ENCODE measurements around the gene MMP24.
A peak's percentile ranks its signal among the peaks of the same experiment; 100 is the strongest.
"Not testable (repeated sequence)": the region's sequence is repeated elsewhere in the genome, so short reads cannot be mapped to it uniquely, and the experiment has no call there.

Gene MMP24

DNA sequence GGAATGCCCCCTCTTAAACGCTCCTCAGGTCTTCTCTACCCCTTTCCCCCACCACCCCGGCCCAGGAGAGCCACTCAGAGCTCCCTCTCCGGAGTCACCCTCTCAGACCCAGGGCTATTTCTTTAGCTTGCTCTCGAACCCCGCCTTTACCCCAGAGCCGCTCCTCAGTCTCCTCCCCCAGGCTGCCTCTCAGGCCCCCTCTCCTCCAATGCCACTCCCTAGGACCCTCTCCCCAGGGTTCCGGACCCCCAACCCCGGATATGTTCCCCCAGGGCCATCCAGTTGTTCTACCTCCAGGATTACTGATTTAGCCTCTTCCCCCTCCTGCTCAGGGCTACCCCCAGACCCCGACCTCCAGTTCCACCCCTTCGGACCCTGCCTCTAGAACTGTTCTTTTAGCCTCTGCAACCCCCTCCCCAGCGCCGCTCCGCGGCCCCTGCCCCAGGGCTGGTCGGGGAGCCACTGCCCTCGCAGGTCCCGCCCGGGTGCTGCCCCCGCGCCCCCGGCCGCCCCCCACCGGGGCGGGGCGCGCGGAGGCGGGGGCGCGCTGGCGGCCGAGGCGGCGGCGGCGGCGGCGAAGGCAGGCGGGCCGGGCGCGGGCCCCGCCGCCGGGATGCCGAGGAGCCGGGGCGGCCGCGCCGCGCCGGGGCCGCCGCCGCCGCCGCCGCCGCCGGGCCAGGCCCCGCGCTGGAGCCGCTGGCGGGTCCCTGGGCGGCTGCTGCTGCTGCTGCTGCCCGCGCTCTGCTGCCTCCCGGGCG is at the start of gene MMP24:
MMP24 (plus strand) TSS at position 565 of the 758 bp plus-strand sequence; CDS start at position 614, 49 bp downstream.
- DNase-seq (ENCODE audit: low spot score), result peak; percentile 28

DNA sequence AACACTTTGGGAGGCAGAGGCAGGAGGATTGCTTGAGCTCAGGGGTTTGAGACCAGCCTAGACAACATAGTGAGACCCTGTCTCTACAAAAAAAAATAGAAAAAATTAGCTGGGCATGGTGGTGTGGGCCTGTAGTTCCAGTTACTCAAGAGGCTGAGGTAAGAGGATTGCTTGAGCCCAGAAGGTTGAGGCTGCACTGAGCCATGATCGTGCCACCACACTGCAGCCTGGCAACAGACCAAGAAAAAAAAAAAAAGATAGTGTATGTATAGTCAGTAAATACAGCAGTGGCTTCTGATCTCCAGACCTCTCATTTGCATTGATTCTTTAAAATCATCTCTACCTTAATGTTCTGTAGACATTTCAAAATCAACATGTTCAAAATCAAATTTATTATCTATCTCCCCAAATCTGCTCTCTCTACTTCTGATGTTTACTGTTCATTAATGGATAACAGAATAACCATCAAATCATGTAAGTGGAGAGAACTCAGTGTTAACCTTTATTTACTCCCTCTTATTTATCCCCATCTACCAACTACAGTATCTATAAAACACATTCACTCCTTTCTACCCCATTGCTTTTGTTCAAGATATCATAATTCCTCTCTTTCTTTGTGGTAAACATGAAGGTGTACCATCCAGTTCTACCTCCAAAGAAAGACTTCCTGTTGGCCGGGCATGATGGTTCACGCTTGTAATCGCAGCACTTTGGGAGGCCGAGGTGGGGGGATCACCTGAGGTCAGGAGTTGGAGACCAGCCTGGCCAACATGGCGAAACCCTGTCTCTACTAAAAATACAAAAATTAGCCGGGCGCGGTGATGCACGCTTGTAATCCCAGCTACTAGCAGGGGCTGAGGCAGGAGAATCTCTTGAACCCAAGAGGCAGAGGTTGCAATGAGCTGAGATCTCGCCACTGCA is 46.9 kb upstream of the MMP24 start:
- no peak for DNase-seq (ENCODE audit: low spot score)

DNA sequence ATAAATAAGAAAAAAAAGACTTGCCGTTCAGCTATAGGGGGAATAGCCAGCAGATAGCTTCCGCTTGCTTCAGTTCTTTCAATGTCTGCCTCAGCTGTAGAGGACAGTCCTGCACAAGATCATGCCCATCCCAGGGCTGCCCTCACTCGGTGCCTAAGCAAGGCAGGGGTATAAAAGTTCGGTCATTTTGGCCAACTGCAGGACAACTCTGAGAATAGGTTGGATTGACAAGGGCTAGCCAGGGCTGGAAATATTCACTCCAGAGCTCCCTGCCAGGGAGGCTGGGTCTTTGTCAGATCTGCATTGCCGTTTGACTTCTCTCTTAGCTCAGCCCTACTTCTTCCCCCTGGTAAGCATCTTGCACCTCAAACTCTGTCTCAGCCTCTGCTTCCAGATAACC is 46.2 kb upstream of the MMP24 start:
- DNase-seq (ENCODE audit: low spot score), result no peak

DNA sequence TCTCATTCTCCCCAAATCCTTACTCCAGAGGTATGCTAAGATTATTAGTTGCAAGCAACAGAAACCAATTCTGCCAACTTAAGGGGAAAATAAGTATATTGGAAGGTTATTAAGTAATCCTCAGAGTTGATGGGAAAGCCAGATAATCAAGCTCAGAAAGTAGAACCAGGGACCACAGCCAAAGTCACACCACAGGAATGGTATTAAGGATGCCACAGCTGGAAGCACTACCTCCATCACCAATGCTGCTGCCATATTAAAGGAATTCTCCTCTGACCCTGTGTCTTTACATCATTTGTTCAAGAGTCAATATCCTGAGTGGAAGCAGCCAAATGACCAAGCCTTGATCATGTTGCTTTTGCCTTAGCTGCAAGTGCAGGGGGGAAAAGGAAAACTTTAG is 44.8 kb upstream of the MMP24 start:
- DNase-seq (ENCODE audit: low spot score), result no peak

DNA sequence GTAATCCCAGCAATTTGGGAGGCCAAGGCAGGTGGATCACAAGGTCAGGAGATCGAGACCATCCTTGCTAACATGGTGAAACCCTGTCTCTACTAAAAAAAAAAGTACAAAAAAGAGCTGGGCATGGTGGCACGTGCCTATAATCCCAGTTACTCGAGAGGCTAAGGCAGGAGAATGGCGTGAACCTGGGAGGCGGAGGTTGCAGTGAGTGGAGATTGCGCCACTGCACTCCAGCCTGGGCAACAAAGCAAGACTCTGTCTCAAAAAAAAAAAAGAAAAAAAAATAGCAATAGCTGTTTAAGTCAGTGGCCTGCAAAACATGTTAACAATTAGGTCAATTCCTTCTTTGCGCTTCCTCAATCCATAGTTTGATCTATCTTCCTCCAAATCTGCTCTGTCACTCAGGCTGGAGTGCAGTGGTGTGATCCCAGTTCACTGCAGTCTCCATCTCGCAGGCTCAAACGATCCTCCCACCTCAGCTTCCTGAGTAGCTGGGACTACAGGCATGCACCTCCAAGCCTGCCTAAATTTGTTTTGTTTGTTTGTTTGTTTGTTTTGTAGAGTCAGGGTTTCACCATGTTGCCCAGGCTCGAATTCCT is 39.7 kb upstream of the MMP24 start:
- DNase-seq (ENCODE audit: low spot score), result not testable (repeated sequence)

DNA sequence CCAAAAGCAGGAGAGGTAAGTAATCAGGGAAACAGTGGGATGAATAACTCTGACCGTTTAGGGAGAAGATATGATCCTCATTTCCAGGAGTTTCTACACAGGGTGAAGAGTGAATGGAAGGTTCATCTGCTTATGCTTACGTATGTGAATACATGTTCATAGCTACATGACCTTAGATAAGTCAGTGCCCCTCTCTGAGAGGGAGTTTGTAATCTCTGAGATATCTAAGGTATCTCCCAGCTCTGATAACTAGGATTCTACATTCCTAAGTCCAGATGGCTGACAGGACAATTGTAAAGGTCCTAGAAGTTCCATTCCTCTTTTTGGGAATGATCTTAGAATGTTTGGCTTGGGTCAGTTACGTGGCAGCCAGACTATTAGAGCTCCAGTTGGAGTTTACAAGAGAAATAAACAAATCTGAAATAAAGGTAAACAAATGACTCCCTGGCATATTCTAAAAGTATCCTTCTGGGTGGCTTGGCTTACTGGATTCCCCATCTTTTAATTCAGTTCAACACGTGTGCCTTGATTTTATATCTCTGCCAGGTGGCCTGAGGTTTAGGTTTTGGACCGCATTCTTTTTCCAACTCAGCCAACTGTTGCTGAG is 38.8 kb upstream of the MMP24 start:
- DNase-seq (ENCODE audit: low spot score), result no peak

DNA sequence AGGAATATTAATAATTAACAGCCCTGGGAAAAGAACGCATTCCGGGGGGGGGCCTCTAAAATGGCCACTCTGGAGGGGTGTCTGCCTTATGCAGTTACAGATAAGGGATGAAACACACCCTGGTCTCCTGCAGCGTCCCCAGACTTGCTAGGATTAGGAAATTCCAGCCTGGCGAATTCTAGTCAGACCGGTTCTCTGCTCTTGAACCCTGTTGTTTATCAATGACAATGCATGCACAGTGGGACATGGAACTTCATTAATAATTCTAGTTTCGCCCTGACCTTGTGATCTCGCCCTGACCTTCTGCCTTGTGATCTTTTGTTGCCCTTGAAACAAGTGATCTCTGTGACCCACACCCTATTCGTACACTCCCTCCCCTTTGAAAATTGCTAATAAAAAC is 37.3 kb upstream of the MMP24 start:
- not testable (repeated sequence) for DNase-seq (ENCODE audit: low spot score)

DNA sequence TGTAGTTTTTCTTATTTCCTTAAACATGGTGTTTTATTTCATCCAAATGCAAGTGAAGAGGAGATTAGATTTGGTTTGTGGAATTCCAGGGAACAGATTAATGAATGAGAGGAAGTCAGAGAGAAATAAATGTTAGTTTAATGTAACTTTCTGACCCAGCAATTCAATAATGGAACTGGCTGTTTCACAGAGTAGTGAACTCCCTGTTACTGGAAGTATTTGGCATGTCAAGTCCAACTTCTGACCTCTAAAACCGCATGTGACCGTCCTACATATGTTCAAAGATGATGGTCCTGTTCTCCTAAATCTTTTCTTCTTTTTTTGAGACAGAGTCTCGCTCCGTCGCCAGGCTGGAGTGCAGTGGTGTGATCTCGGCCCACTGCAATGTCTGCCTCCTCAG is 35.9 kb upstream of the MMP24 start:
- no peak for DNase-seq (ENCODE audit: low spot score)

DNA sequence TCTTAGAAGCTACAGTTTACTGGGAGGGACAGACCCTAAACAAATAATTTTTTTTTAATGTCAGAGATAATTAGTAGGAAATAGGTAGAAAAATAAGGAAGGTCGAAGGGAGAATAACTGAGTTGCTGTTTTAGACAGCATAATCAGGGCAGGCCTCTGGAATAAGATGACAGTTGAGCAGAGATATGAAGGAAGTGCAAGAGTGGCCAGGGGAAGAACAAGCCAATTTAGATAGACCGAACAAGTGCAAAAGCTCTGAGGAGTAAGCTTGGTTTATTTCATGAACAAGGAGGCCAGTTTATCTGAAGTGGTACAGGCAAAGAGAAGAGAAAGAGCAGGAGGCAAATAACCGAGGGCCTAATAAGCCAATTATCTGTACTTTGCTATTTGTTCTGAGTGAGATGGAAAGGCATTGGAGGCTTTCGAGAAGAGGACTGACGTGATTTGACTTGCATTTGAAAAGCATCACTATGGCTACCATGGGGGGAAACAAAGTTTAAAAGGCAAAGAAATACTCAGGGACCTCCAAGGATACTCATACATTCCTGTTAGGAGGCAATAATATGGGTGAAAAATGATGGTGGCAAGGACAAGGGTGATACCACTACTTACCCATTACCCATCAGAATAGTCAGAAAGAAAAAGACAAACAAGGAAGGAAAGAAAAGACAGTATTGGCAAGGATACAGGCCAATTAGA is 34.9 kb upstream of the MMP24 start:
- no peak for DNase-seq (ENCODE audit: low spot score)

DNA sequence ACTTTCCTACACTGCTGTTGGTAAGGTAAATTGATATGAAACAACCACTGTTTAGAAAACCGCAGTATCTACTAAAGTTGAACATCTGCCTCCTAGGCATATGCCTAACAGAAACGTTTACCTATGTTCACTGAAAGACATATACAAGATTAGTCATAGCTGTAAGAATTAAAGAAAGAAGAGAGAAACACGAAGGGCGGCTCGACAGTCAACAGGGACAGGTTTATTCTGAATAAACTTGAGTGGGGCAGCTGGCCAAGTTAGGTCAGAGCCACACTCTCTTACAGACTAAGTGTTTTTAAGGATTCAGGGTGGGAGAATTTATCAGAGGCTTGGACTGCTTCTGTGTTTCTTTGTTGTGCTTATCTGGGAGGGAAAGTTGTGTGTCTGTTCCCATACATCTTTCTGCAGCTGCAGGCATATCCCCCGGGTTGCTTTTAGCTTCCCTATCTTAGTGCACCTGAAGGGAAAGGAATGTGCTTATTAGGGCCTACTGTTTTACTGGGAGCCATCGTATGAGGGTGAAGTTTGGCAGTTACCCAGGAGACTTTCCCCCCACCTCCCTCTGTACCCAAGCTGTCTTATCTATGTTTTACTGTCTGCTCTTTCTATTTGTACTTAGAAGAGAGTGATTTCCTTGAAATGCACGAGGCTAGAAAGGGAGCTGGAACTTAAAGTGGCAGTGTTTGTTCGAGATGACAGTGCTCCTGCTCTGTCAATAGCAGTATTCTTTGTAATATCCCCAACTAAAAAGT is 34.2 kb upstream of the MMP24 start:
- no peak for DNase-seq (ENCODE audit: low spot score)

DNA sequence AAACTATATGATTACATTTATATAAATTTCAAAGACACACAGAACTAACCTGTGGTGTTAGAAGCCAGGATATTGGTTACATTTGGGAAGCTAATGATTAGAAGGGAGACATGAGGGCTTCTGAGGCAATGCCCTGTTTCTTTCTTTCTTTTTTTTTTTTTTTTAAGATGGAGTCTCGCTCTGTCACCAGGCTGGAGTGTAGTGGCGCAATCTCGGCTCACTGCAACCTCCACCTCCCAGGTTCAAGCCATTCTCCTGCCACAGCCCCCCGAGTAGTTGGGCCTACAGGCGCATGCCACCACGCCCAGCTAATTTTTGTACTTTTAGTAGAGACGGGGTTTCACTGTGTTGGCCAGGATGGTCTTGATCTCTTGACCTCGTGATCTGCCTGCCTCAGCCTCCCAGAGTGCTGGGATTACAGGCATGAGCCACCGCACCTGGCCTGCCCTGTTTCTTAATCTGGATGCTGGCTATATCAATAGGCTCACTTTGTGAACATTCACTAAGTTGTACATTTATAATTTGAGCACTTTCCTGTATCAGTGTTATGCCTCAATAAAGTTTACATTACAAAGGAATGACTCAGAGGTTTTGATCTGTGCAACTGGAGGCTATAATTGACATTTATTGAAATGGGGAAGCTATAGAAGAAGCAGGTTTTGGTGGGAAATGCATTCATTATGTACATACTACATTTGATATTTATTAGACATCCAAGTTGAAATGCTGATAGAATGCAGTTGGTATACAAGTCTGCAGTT is 33.3 kb upstream of the MMP24 start:
- DNase-seq (ENCODE audit: low spot score), result not testable (repeated sequence)

DNA sequence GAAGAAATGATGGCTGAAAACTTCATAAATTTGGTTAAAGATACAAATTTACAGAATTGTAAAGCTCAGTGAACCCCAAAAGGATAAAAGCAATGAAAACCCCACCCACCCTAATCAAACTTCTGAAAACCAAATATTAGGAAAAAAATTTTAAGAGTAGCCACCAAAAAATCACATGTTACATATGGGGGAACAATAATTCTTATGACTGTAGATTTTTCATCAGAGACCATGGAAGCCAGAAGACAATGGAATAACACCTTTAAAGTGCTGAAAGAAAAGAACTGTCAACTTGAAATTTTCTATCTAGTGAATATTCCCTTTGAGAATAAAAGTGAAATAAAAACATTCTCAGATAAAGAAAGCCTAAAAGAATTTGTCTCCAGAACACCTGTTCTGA is 30.2 kb upstream of the MMP24 start:
- no peak for DNase-seq (ENCODE audit: low spot score)

DNA sequence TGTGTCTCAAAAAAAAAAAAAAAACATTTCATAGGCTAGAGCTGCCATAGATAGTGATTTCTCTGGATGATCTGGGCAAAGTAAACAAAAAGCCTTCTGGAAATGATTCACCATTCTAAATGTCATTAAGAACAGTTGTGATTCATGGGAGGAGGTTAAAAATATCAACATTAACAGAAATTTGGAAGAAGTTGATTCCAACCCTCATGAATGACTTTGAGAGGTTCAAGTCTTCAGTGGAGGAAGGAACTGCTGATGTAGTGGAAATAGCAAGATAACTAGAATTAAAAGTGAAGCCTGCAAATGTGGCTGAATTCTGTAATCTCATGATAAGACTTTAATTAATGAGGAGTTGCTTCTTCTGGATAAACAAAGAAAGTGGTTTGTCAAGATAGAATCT is 26.8 kb upstream of the MMP24 start:
- DNase-seq (ENCODE audit: low spot score), result no peak

DNA sequence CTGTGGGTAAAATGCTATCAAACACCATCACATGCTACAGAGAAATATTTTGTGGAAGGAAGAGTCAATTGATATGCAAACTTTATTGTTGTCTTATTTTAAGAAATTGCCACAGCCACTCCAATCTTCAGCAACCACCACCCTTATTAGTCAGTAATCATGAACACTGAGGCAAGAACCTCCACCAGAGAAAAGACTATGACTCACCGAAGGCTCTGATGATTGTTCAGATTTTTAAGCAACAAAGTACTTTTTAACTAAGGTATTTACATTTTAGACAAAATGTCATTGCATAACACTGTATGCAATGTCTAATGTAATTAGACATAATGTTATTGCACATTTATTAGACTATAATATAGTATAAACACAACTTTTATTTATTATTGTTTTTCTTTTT is 26.2 kb upstream of the MMP24 start:
- DNase-seq (ENCODE audit: low spot score), result no peak

DNA sequence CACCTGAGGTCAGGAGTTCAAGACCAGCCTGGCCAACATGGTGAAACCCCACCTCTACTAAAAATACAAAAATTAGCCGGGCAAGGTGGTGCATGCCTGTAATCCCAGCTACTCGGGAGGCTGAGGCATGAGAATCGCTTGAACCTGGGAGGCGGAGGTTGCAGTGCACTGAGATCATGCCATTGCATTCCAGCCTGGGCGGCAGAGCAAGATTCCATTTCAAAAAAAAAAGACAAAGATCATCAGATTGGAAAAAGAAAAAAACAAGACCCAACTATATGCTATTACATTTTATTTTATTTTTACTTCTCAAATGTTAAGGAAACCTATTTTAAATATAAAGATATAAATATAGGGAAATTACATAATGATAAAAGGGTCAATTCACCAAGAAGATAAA is 25.0 kb upstream of the MMP24 start:
- not testable (repeated sequence) for DNase-seq (ENCODE audit: low spot score)

DNA sequence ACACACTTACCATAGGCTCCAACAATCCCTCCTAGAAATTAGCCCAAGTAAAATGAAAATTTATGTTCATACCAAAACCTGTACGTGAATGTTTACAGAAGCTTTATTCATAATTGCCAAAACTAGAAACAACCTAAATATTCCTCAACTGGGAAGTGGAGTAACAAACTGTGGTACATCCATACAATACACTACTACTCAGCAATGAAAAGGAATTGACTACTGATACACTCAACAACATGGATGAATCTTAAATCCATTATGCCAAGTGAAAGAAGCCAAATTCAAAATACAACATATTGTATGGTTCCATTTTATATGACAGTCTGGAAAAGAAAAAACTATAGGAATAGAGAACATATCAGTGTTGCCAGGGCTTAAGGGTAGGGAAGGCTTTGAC is 19.7 kb upstream of the MMP24 start:
- DNase-seq (ENCODE audit: low spot score), result no peak

DNA sequence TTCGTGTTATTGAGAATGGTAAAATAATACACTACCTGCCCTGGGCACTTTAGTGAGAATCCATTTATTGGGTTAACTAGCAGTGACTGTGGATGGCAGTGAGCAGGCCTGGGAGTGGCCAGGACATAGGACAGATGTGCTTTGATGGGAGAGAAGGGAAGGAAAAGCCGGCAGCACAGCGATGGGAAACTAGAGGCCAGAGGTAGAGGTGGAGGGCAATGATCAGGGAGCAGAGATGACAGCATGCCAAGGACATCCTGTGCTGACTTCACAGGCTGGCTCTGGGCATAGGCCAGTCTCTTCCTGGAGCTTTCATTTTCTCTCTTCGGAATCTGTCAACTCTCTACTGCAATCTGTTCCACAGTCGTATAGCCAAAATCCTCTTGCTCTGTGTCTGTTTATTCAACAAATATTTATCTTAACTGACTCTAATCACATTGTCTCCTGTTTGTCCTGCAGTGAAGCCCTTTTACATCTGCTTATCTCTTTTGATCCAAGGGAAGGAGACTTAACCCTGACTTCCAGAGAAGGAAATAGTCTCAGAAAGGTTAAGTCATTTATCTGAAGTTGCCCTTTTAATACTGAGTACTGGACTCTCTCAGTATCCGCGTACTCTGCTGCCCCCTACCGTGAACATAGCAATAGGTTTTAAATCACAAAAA is 18.4 kb upstream of the MMP24 start:
- peak; percentile 55 for DNase-seq (ENCODE audit: low spot score)

DNA sequence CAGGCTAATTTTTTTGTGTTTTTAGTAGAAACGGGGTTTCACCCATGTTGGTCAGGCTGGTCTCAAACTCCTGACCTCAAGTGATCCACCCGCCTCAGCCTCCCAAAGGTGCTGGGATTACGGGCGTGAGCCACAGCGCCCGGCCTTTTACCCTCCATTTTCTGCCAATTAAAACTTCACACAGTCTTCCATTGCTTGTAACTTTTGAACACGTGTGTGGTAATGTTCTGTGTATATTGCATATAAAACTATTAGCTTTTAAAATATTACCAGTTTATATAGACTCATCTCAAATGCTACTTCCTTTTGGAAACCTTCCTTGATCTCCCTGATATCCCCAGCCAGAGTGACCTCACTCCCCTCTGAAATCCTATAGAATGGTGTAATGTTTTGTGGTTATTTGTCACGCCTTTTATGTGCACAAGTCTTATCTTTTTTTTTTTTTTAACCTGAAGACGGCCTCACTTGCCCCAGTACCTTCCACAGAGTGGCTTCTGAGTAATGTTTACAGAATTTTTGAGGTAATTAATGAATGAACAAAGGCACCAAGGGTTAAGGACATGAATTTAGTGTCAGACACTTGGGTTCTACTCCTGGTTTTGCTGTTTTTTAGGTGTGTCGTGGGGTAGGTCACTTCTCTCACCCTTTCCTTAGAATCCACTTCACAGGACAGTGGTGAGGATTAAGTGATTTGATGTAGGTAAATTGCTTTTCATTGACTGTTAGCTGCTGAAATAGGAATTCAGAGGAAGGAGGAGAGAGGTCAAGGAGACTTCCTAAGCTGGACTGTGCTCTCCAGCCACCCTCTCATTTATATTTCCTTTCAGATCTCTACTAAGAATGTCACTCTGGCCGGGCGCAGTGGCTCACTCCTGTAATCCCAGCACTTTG is 11.2 kb upstream of the MMP24 start:
- DNase-seq (ENCODE audit: low spot score), result no peak

DNA sequence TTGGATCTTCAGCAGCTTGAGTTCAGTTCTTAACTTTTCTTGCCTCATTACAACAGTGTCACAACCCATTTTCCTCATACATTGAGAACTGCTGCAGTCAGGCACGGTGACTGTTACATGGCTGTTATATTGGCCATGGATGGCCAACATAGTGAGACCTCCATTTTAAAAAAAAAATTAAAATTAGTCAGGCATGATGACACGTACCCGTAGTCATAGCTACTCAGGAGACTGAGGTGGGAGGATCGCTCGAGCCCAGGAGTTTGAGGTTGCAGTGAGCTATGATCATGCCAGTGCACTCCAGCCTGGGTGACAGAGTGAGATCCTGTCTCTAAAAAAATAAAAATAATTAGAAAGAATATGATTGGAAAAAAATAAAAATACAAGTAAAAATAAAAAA is 9.9 kb upstream of the MMP24 start:
- DNase-seq (ENCODE audit: low spot score), result no peak

All from germinal center (tissue), 1 donor.